H1 (cell line): ENCODE data around the gene NMRAL1. TPM values are rescaled to one million over a fixed set of nuclear protein-coding genes. Genes with fewer than 3 reads are reported as not detected.

Experiments used
- CTCF ChIA-PET: fragments of 300-600 bp; sonication (Branson Sonifier 250); formaldehyde crosslinking; loops from one replicate; lab custom pipeline; 2021; ENCODE audit not compliant: partially characterized antibody; lab: Charles Lee
- POLR2A ChIA-PET: fragments of 300-600 bp; sonication (Branson Sonifier 250); formaldehyde crosslinking; loops from one replicate; lab custom pipeline; 2021; ENCODE audit warnings: inconsistent platforms; ENCODE audit not compliant: partially characterized antibody; lab: Charles Lee
- DNase-seq, 2 experiments: peaks; one replicate each; pipeline versions ENCODE4 v3.0.0 to v3.0.0-alpha.2; 2010 to 2022; ENCODE audit warnings: low spot score in 2 of 2, low read depth in 1 of 2, mixed read lengths in 1 of 2
- FAIRE-seq: peaks from 2 replicates; lab custom pipeline; 2011; peaks lifted over from hg19 to GRCh38; lab: Jason Lieb, UNC
- H2AFZ ChIP-seq: 2 replicates; pipeline ENCODE4 v1.8.1; 2012; ENCODE audit warnings: low read length, inconsistent platforms
- H2AK5ac ChIP-seq: 2 replicates; pipeline ENCODE4 v1.6.1; 2013; ENCODE audit warnings: low read depth, low read length
- H2BK120ac ChIP-seq: replicated peaks from 2 replicates; pipeline ENCODE3; 2013; ENCODE audit warnings: low read depth, low read length, inconsistent platforms
- H2BK12ac ChIP-seq: 2 replicates; pipeline ENCODE4 v1.6.1; 2013; ENCODE audit warnings: low read depth, low read length
- H2BK15ac ChIP-seq: 2 replicates; pipeline ENCODE4 v1.6.1; 2013; ENCODE audit warnings: low read length
- H2BK20ac ChIP-seq: 2 replicates; pipeline ENCODE4 v1.6.1; 2013; ENCODE audit warnings: low read length
- H2BK5ac ChIP-seq: 2 replicates; pipeline ENCODE4 v1.6.1; 2013; ENCODE audit warnings: low read depth, low read length
- H3K14ac ChIP-seq: 2 replicates; pipeline ENCODE4 v1.6.1; 2013; ENCODE audit warnings: inconsistent platforms; ENCODE audit not compliant: insufficient read length
- H3K18ac ChIP-seq: 2 replicates; pipeline ENCODE4 v1.6.1; 2013; ENCODE audit warnings: low read length; ENCODE audit errors: extremely low read depth
- H3K23ac ChIP-seq: 2 replicates; pipeline ENCODE4 v1.6.1; 2013; ENCODE audit warnings: inconsistent platforms; ENCODE audit not compliant: insufficient read length
- H3K23me2 ChIP-seq: 2 replicates; pipeline ENCODE4 v1.6.1; 2013; ENCODE audit warnings: low read depth, low read length
- H3K27ac ChIP-seq: 2 replicates; pipeline ENCODE4 v1.6.1; 2011; ENCODE audit warnings: low read depth, low read length, inconsistent platforms
- H3K27me3 ChIP-seq, 4 experiments: replicated peaks in 1 of 4; 1 replicate in 1 of 4; 2 replicates in 3 of 4; pipeline versions ENCODE4 v1.6.1 to v1.8.1; 2011 to 2013; ENCODE audit warnings: low read length in 3 of 4, mild to moderate bottlenecking in 3 of 4, inconsistent platforms in 2 of 4, mixed read lengths in 2 of 4, moderate library complexity in 1 of 4; ENCODE audit not compliant: control insufficient read depth in 3 of 4, insufficient read depth in 3 of 4; ENCODE audit errors: extremely low read depth in 1 of 4
- H3K36me3 ChIP-seq, 4 experiments: 2 replicates each; pipeline versions ENCODE4 v1.6.1 to v1.8.1; 2011 to 2013; ENCODE audit warnings: mild to moderate bottlenecking in 4 of 4, low read length in 3 of 4, moderate library complexity in 2 of 4, control low read depth in 1 of 4, inconsistent platforms in 1 of 4; ENCODE audit not compliant: insufficient read depth in 4 of 4, control insufficient read depth in 2 of 4
- H3K4ac ChIP-seq: replicated peaks from 2 replicates; pipeline ENCODE3; 2013; ENCODE audit warnings: low read length, low read depth, mixed read lengths, inconsistent platforms; ENCODE audit not compliant: insufficient read length
- H3K4me1 ChIP-seq, 4 experiments: replicated peaks in 1 of 4; 1 replicate in 1 of 4; 2 replicates in 3 of 4; pipeline versions ENCODE4 v1.6.1 to v1.8.1; 2011 to 2013; ENCODE audit warnings: low read length in 3 of 4, inconsistent platforms in 2 of 4, mixed read lengths in 1 of 4; ENCODE audit not compliant: insufficient read depth in 4 of 4, control insufficient read depth in 3 of 4
- H3K4me2 ChIP-seq, 2 experiments: 2 replicates each; pipeline versions ENCODE4 v1.6.1 to v1.8.1; 2011 to 2013; ENCODE audit warnings: low read depth in 2 of 2, low read length in 2 of 2, control low read depth in 1 of 2, inconsistent platforms in 1 of 2, mild to moderate bottlenecking in 1 of 2; ENCODE audit not compliant: insufficient read depth in 1 of 2
- H3K4me3 ChIP-seq, 4 experiments: fragments of 200-600, 300-600 bp in 1 of 4; sonication (generic), shearing (Covaris generic), sonication (Bioruptor Twin) in 1 of 4; 2 replicates each; pipeline versions ENCODE4 v1.5.1 to v1.8.1; 2011 to 2016; ENCODE audit warnings: low read length in 4 of 4, low read depth in 3 of 4, control low read depth in 2 of 4, inconsistent platforms in 2 of 4, mild to moderate bottlenecking in 2 of 4, mixed read lengths in 1 of 4, moderate library complexity in 1 of 4; ENCODE audit not compliant: insufficient read depth in 2 of 4; ENCODE audit errors: extremely low read depth in 1 of 4
- H3K56ac ChIP-seq: replicated peaks from 2 replicates; pipeline ENCODE3; 2013; ENCODE audit warnings: low read depth, mild to moderate bottlenecking, mixed read lengths, low read length, inconsistent platforms; ENCODE audit not compliant: insufficient read length
- H3K79me1 ChIP-seq: 2 replicates; pipeline ENCODE4 v1.6.1; 2013; ENCODE audit warnings: low read depth, low read length, control low read depth
- H3K79me2 ChIP-seq, 2 experiments: 2 replicates each; pipeline versions ENCODE4 v1.6.1 to v1.8.1; 2012 to 2013; ENCODE audit warnings: low read length in 2 of 2, mild to moderate bottlenecking in 2 of 2, inconsistent platforms in 1 of 2; ENCODE audit not compliant: insufficient read depth in 2 of 2, control insufficient read depth in 1 of 2
- H3K9ac ChIP-seq, 4 experiments: replicated peaks in 1 of 4; 1 replicate in 1 of 4; 2 replicates in 3 of 4; pipeline versions ENCODE4 v1.6.1 to v1.8.1; 2011 to 2013; ENCODE audit warnings: low read depth in 3 of 4, low read length in 3 of 4, control low read depth in 2 of 4, mild to moderate bottlenecking in 2 of 4, moderate library complexity in 2 of 4, inconsistent platforms in 1 of 4; ENCODE audit errors: extremely low read depth in 1 of 4
- H3K9me3 ChIP-seq, 2 experiments: 2 replicates each; pipeline versions ENCODE4 v1.6.1 to v1.8.1; 2012 to 2013; ENCODE audit warnings: mild to moderate bottlenecking in 2 of 2, moderate library complexity in 2 of 2, control low read depth in 1 of 2, inconsistent platforms in 1 of 2, low read depth in 1 of 2, low read length in 1 of 2, mixed read lengths in 1 of 2; ENCODE audit not compliant: insufficient read depth in 2 of 2
- H4K20me1 ChIP-seq, 2 experiments: replicated peaks in 1 of 2; 2 replicates each; pipeline versions ENCODE3 to v1.8.1; 2011 to 2013; ENCODE audit warnings: inconsistent platforms in 2 of 2, low read length in 2 of 2, mild to moderate bottlenecking in 1 of 2; ENCODE audit not compliant: insufficient read depth in 2 of 2, control insufficient read depth in 1 of 2
- H4K5ac ChIP-seq: 2 replicates; pipeline ENCODE4 v1.6.1; 2013; ENCODE audit warnings: low read length, low read depth, mixed read lengths, inconsistent platforms; ENCODE audit not compliant: insufficient read length
- H4K8ac ChIP-seq: 2 replicates; pipeline ENCODE4 v1.8.0; 2013; ENCODE audit warnings: mild to moderate bottlenecking, moderate library complexity, low read length, inconsistent platforms; ENCODE audit not compliant: insufficient read depth; ENCODE audit errors: extremely low read depth
- H4K91ac ChIP-seq: replicated peaks from 2 replicates; pipeline ENCODE3; 2013; ENCODE audit warnings: low read length, mixed read lengths, inconsistent platforms; ENCODE audit not compliant: insufficient read length
- BCL11A ChIP-seq, 2 experiments: IDR thresholded peaks; one replicate each; pipeline ENCODE4 v1.6.1; 2011; ENCODE audit warnings: low read depth in 2 of 2, low read length in 2 of 2, mild to moderate bottlenecking in 2 of 2
- CHD1 ChIP-seq: IDR thresholded peaks from 2 replicates; pipeline ENCODE4 v1.6.1; 2012; ENCODE audit warnings: low read depth, low read length, improper control_type of control experiment
- CHD2 ChIP-seq: IDR thresholded peaks from 2 replicates; pipeline ENCODE4 v1.6.1; 2012; ENCODE audit warnings: low read length, improper control_type of control experiment
- CTBP2 ChIP-seq: IDR thresholded peaks from 2 replicates; pipeline ENCODE4 v1.7.0; 2011; ENCODE audit warnings: borderline replicate concordance, mild to moderate bottlenecking, moderate library complexity, mixed read lengths, low read length; ENCODE audit not compliant: insufficient read depth, insufficient read length
- EGR1 ChIP-seq: IDR thresholded peaks from 2 replicates; pipeline ENCODE4 v1.6.1; 2011; ENCODE audit warnings: low read depth, low read length, borderline replicate concordance
- GTF2F1 ChIP-seq: IDR thresholded peaks from 2 replicates; pipeline ENCODE4 v1.6.1; 2012; ENCODE audit warnings: low read depth, low read length, improper control_type of control experiment, borderline replicate concordance
- HDAC6 ChIP-seq: IDR thresholded peaks from one replicate; pipeline ENCODE4 v1.7.1; 2012; ENCODE audit warnings: low read depth, mild to moderate bottlenecking, inconsistent platforms, low read length, moderate library complexity
- KDM5A ChIP-seq: fragments of 200-600 bp; IDR thresholded peaks from 2 replicates; pipeline ENCODE4 v1.7.1; 2012; ENCODE audit warnings: mild to moderate bottlenecking, low read length, inconsistent platforms, mixed read lengths
- RAD21 ChIP-seq, 2 experiments: IDR thresholded peaks in 1 of 2; conservative IDR thresholded peaks in 1 of 2; 2 replicates each; pipeline ENCODE4 v1.6.1; 2011; ENCODE audit warnings: low read depth in 2 of 2, low read length in 2 of 2, improper control_type of control experiment in 1 of 2, inconsistent platforms in 1 of 2, mild to moderate bottlenecking in 1 of 2, moderate library complexity in 1 of 2
- SAP30 ChIP-seq: fragments of 300-600 bp; sonication (generic); IDR thresholded peaks from 2 replicates; pipeline ENCODE4 v1.7.1; 2012; ENCODE audit warnings: low read length, moderate library complexity, mild to moderate bottlenecking, inconsistent platforms; ENCODE audit not compliant: insufficient read depth, insufficient replicate concordance
- SIN3A ChIP-seq, 2 experiments: IDR thresholded peaks in 1 of 2; conservative IDR thresholded peaks in 1 of 2; 2 replicates each; pipeline ENCODE4 v1.6.1; 2011 to 2012; ENCODE audit warnings: low read length in 2 of 2, improper control_type of control experiment in 1 of 2, low read depth in 1 of 2, mild to moderate bottlenecking in 1 of 2
- SP4 ChIP-seq: IDR thresholded peaks from 2 replicates; pipeline ENCODE4 v1.6.1; 2012; ENCODE audit warnings: low read length, inconsistent platforms
- WGBS, 2 experiments: shearing (Covaris generic) in 1 of 2; methylation state at CpG; one replicate each; pipeline versions ENCODE4 v1.1.6 to v1.1.7; 2013 to 2015; ENCODE audit warnings: low lambda C conversion rate in 2 of 2, mixed read lengths in 2 of 2, inconsistent platforms in 1 of 2, low coverage in 1 of 2, missing lambda C conversion rate in 1 of 2; ENCODE audit not compliant: insufficient replicate concordance in 2 of 2, insufficient coverage in 1 of 2, insufficient read length in 1 of 2; ENCODE audit errors: extremely low coverage in 1 of 2, missing lambda C conversion rate in 1 of 2; 5-methylcytosine and 5-hydroxymethylcytosine counted together
- polyA plus RNA-seq, 7 experiments: library from polyadenylated mRNA; depleted of rRNA in 3 of 7; stranded (reverse) in 5 of 7; unstranded in 2 of 7; fragments of >200 nt in 5 of 7; fragments of 200-250 nt in 2 of 7; gene quantifications; 1 replicate in 5 of 7; 2 replicates in 1 of 7; 4 replicates in 1 of 7; pipeline versions ENCODE4 v1.2.1 to v1.2.3, GENCODE V29; 2011 to 2013; ENCODE audit warnings: missing spikeins in 2 of 7, mixed read lengths in 2 of 7
- total RNA-seq: library from RNA; stranded (reverse); fragmentation: NEBNext Ultra II Directional; extraction: Animal tissue kit (Norgen Biotek cat#: 25700); gene quantifications from 2 replicates; pipeline ENCODE4 v1.2.1, GENCODE V29; 2021

The NMRAL1 gene
- total and polyA plus RNA-seq, 2 of the 8 experiments (the other 6 are each of a cell fraction or from before 2014, with no cell fraction given) = 66.8 to 143 TPM

DNA sequence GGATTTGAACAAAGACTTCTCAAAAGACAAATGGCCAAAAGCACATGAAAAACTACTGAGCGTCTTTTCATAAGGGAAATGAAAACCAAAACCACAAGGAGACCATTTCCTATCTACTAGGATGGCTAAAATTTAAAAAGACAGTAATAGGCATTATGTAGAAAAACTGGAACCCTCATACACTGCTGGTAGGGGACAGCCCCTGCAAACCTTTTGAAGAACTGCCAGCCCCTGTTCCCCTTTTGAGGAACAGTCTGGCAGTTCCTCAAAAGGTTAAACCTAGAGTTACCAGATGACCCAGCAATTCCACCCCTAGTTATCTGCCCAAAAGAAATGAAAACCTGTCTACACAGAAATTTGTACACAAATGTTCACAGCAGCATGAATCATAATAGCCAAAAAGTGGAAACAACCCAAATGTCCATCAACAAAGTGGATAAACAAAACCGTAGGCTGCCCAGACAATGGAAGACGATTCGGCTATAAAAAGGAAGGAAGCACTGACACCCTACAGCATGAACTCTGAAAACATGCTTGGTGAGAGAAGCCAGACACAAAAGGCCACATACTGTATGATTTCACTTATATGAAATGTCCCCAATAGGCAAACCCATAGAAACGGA lies 41.3 kb upstream of the NMRAL1 start:
- H3K9ac ChIP-seq = no peak overlapping the region
- TF ChIP-seq GTF2F1 (no peak), CHD1 (no peak), HDAC6 (no peak), KDM5A (no peak), SP4 (no peak), EGR1 (no peak), SIN3A (conservative IDR thresholded peaks at IDR 0.05 in 1 of 2, IDR thresholded peaks at IDR 0.05 in 1 of 2; ENCODE audit: low read depth in 1 of 2, low read length in 2 of 2) (no peak), CTBP2 (no peak), RAD21 (IDR thresholded peaks at IDR 0.05 in 1 of 2, conservative IDR thresholded peaks at IDR 0.05 in 1 of 2; ENCODE audit: low read depth in 2 of 2, low read length in 2 of 2) (no peak), SAP30 (no peak), BCL11A (IDR thresholded peaks at IDR 0.05; ENCODE audit: low read depth in 2 of 2, low read length in 2 of 2) (no peak), CHD2 (no peak)

More for the DNA sequence above, 41.3 kb upstream of the NMRAL1 start:
- Histone ChIP-seq H3K36me3 (peaks cover 3 to 14% (median 7%) of the 10 kb centered on the region in 4 experiments; a peak in 4 of 8 replicates), H2BK120ac (no peak overlapping the region), H3K4me1 (peaks cover 0 to 5% (median 2%) of the 10 kb centered on the region in 4 experiments; a peak in 6 of 7 replicates), H2AFZ (no peak overlapping the region), H4K8ac (no peak overlapping the region), H2BK5ac (no peak overlapping the region), H3K23ac (no peak overlapping the region), H3K79me1 (no peaks in the 10 kb centered on the region; the same call in 1 of the 2 replicates), H3K27me3 (no peaks in the 10 kb centered on the region), H3K56ac (no peak overlapping the region), H4K91ac (no peak overlapping the region), H3K4ac (no peak overlapping the region), H3K18ac (no peak overlapping the region), H2BK20ac (no peak overlapping the region), H3K27ac (no peak overlapping the region), H2AK5ac (no peak overlapping the region), H3K9me3 (no peaks in the 10 kb centered on the region), H3K4me2 (no peak overlapping the region), H4K5ac (no peak overlapping the region), H3K23me2 (no peaks in the 10 kb centered on the region), H2BK12ac (no peak overlapping the region), H3K4me3 (no peak overlapping the region), H3K79me2 (peaks cover 0 to 5% of the 10 kb centered on the region in 2 experiments; a peak in 1 of 4 replicates), H2BK15ac (no peak overlapping the region), H3K14ac (no peak overlapping the region), H4K20me1 (peaks cover 9 to 20% of the 10 kb centered on the region in 2 experiments)
- ChIA-PET CTCF (interaction anchor here (1.2 to 35.4 kb wide), 11 partner anchors 6 to 119 kb away, joined by 3 to 968 read pairs (median 22); partner anchors contain the start of genes C16orf96, CDIP1 and MGRN1), POLR2A (interaction anchor here (3.7 kb wide), 1 partner anchor 15 kb away, joined by 8 read pairs; no protein-coding TSS in a partner anchor)
- FAIRE-seq = no peak
- DNase-seq = no peak
- WGBS, 2 experiments = 88% methylated on average over 5 of the region's 5 CpGs; no CpG with 5 or more reads in 1 of the 2 experiments
